Mammary epithelial cell (primary cell): Measurements from ENCODE around the gene TMPRSS3.

Experiments
- EZH2 ChIP-seq: IDR thresholded peaks from 2 replicates; pipeline ENCODE4 v1.6.1; 2012; ENCODE audit warnings: low read length, inconsistent platforms, borderline replicate concordance
- TF ChIP-seq, protein P1 (sequence below), 2 donors: IDR thresholded peaks in 1 of 2; conservative IDR thresholded peaks in 1 of 2; 2 replicates each; pipeline ENCODE4 v1.5.1; 2011 to 2012; ENCODE audit warnings: inconsistent platforms in 2 of 2, low read length in 2 of 2, mild to moderate bottlenecking in 2 of 2, control low read depth in 1 of 2, low read depth in 1 of 2; ENCODE audit not compliant: insufficient read depth in 1 of 2; ENCODE audit errors: extremely low read depth in 1 of 2

DNA sequence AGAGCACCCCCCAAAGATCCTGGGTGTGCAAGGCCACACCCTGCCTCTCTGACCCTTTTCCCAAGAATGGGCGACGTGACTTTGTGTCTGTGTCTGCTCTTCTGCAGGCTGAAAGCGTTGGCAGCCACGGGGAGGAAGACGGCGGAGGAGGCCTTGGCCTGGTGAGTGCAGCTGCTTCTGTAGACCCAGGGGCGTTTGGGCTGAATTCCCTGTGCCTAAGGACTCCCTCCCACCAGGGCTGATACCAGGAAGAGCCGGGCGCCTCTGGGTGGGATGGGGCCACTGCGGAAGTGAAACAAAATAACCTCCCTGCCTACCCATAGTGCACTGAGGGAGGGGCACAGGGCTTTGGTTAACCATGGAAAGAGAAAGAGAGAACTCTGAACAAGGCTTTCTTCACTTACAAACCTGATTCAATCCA lies 10.4 kb upstream of the TMPRSS3 start:
- TF ChIP-seq, protein P1, sequence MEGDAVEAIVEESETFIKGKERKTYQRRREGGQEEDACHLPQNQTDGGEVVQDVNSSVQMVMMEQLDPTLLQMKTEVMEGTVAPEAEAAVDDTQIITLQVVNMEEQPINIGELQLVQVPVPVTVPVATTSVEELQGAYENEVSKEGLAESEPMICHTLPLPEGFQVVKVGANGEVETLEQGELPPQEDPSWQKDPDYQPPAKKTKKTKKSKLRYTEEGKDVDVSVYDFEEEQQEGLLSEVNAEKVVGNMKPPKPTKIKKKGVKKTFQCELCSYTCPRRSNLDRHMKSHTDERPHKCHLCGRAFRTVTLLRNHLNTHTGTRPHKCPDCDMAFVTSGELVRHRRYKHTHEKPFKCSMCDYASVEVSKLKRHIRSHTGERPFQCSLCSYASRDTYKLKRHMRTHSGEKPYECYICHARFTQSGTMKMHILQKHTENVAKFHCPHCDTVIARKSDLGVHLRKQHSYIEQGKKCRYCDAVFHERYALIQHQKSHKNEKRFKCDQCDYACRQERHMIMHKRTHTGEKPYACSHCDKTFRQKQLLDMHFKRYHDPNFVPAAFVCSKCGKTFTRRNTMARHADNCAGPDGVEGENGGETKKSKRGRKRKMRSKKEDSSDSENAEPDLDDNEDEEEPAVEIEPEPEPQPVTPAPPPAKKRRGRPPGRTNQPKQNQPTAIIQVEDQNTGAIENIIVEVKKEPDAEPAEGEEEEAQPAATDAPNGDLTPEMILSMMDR (conservative IDR thresholded peaks at IDR 0.05 in 1 of 2, IDR thresholded peaks at IDR 0.05 in 1 of 2; ENCODE audit: extremely low read depth in 1 of 2, insufficient read depth in 1 of 2, low read depth in 1 of 2, low read length in 2 of 2): no peak
- TF ChIP-seq EZH2: no peak
